ENCODE data around the gene PATZ1. TPM values are rescaled to one million over a fixed set of nuclear protein-coding genes. Genes with fewer than 3 reads are reported as not detected.

The PATZ1 gene
- total and polyA plus RNA-seq, 2 experiments from 2014 or later, result 1.3 to 9.6 TPM

DNA sequence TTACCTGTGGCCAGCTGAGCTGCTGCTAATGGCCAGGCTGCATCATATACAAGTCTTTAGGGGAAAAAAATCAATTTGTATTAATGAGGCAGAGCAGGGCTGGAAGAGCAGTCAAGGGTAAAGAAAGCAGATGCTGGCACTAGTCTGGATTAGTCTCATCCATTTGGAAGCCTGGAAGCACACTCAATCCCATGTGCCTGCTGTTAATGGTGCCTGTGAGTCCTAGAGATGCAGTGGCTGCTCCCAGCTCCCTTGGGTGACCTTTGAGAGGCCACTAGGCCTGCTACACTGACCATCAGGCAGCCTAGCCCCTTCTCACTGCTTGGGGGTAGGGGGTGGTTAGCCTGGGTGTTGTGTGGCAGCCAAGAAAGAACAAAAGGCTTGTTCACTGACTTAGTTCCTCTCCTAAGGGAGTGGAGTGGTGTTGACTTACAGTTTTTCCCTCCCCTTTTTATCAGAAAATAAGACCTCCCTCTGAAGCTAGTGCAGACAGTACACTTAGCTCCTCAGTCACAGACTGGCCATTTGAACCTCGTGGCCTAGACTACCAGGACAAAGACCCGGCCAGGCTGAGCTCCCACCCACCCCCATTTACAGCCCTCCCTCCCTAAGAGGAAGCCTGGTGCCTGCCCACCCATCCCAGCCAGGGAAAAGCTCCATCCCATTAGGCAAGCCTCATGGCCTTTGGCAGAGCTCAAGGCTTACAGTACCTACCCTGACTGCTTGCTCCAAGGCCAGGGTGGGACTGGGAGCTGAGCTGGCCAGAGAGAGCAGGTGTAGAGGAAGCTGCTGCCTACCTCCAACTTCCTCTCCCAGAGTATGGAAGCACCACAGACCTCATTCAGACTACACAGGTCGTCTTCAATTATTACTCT lies 61.6 kb downstream of the PATZ1 start:
- no peaks in the 10 kb centered on the region for H3K27me3 ChIP-seq (replicated peaks; ENCODE audit: insufficient read depth)
- in situ Hi-C loops (cut with MboI), result no loop called here
- peaks cover 4% of the 10 kb centered on the region for H3F3A ChIP-seq (ENCODE audit: insufficient read depth)
- H3K4me2 ChIP-seq (ENCODE audit: unreplicated experiment), result no peak overlapping the region
- no peak for DNase-seq
- no peaks in the 10 kb centered on the region for H3K79me2 ChIP-seq (ENCODE audit: insufficient read depth)
- TF ChIP-seq EZH2 (IDR thresholded peaks at IDR 0.05; ENCODE audit: insufficient read depth, poor library complexity, severe bottlenecking) (no peak), EZH2phosphoT487 (IDR thresholded peaks at IDR 0.05; ENCODE audit: insufficient read depth, low read depth) (no peak)
- no peaks in the 10 kb centered on the region for H3K9me3 ChIP-seq (ENCODE audit: low read depth)
- WGBS, 2 experiments (ENCODE audit: low coverage in 1 of 2, low lambda C conversion rate in 2 of 2, missing lambda C conversion rate in 2 of 2), result 46 to 54% methylated on average over 1 to 3 of the region's 3 CpGs
- H2AFZ ChIP-seq, result no peak overlapping the region
- no peak overlapping the region for H3K27ac ChIP-seq
- H4K20me1 ChIP-seq (ENCODE audit: insufficient read depth), result no peaks in the 10 kb centered on the region
- no peak overlapping the region for H3K4me3 ChIP-seq
- no peaks in the 10 kb centered on the region for H3K9me2 ChIP-seq (ENCODE audit: insufficient read depth)
- H3K36me3 ChIP-seq (ENCODE audit: low read depth), result no peaks in the 10 kb centered on the region
- H3K9ac ChIP-seq, result no peak overlapping the region
- no peaks in the 10 kb centered on the region for H3K4me1 ChIP-seq (ENCODE audit: insufficient read depth)

DNA sequence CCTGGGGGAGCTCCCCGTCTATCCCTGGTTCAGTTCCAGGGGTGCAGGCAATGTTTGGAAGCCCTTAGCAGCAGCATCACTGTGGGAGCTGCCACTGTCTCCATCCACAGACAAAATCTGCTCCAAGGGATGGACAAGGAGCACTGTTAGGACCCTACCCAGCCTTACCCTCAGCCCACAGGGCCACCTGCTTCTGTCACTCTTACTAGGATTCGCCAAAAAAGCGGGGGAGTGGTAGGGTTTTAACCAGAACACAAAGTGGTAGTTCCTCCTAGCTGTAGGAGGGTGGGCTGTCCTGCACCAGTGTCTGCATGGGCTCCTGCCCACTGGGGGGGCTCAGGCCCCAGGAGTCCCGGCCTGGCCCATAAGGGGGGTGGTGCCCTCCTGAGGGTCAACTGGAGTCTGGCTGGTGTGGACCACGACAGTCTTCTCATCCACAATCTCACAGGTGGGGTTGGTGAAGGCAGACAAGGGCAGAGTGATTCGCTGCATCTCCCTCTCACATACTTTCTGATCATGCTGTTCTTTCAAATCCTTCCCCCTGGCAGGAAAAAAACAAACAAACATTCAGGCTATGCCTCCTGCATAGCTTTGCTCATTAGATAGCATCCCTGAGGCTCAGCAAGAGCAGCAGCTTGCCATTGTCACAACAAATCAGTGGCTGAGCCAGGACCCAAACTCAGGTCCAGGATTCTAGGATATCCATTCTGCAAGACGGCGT lies 63.2 kb downstream of the PATZ1 start:
- H3K4me2 ChIP-seq (ENCODE audit: unreplicated experiment), result no peak overlapping the region
- H3K27ac ChIP-seq, result no peak overlapping the region
- TF ChIP-seq EZH2 (IDR thresholded peaks at IDR 0.05; ENCODE audit: insufficient read depth, poor library complexity, severe bottlenecking) (no peak), EZH2phosphoT487 (IDR thresholded peaks at IDR 0.05; ENCODE audit: insufficient read depth, low read depth) (no peak)
- H3K9ac ChIP-seq, result no peak overlapping the region
- H3F3A ChIP-seq (ENCODE audit: insufficient read depth), result peaks cover 4% of the 10 kb centered on the region
- no peaks in the 10 kb centered on the region for H3K9me2 ChIP-seq (ENCODE audit: insufficient read depth)
- no peak overlapping the region for H2AFZ ChIP-seq
- no peaks in the 10 kb centered on the region for H3K4me1 ChIP-seq (ENCODE audit: insufficient read depth)
- H3K4me3 ChIP-seq, result no peak overlapping the region
- no peaks in the 10 kb centered on the region for H3K9me3 ChIP-seq (ENCODE audit: low read depth)
- in situ Hi-C loops (cut with MboI), result no loop called here
- DNase-seq, result no peak
- no peaks in the 10 kb centered on the region for H3K36me3 ChIP-seq (ENCODE audit: low read depth)
- H4K20me1 ChIP-seq (ENCODE audit: insufficient read depth), result no peaks in the 10 kb centered on the region
- no peaks in the 10 kb centered on the region for H3K27me3 ChIP-seq (replicated peaks; ENCODE audit: insufficient read depth)
- no peaks in the 10 kb centered on the region for H3K79me2 ChIP-seq (ENCODE audit: insufficient read depth)
- 79% methylated on average over 8 of the region's 8 CpGs for WGBS, 2 experiments (ENCODE audit: low coverage in 1 of 2, low lambda C conversion rate in 2 of 2, missing lambda C conversion rate in 2 of 2)

DNA sequence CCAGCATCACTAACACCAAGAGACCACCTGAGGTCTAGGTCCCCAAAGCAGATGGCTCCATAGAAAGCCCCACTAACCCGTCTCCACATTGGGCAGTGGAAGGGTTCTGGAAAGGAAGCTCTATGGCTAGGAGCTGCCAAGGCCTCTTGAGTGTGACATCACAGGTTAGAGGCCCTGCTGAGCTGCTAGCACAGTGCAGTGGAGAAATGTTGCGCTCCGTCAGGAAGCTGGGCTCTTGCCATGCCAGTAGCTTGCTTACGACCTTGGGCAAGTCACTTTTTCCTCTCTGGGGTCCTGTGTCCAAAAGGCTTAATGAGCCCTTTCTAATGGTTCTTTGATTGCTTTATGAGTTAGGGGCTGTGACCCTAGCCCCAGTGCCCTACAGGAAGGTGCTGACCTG lies 64.4 kb downstream of the PATZ1 start:
- Histone ChIP-seq H3K4me2 (ENCODE audit: unreplicated experiment) (no peak overlapping the region), H3K27me3 (replicated peaks; ENCODE audit: insufficient read depth) (no peaks in the 10 kb centered on the region), H3K79me2 (ENCODE audit: insufficient read depth) (no peaks in the 10 kb centered on the region), H3K9ac (no peak overlapping the region), H3K9me2 (ENCODE audit: insufficient read depth) (no peaks in the 10 kb centered on the region), H3K9me3 (ENCODE audit: low read depth) (no peaks in the 10 kb centered on the region), H4K20me1 (ENCODE audit: insufficient read depth) (no peaks in the 10 kb centered on the region), H3F3A (ENCODE audit: insufficient read depth) (peaks cover 4% of the 10 kb centered on the region), H3K4me3 (no peak overlapping the region), H2AFZ (no peak overlapping the region), H3K36me3 (ENCODE audit: low read depth) (no peaks in the 10 kb centered on the region; the same call in 1 of the 2 replicates), H3K27ac (no peak overlapping the region), H3K4me1 (ENCODE audit: insufficient read depth) (no peaks in the 10 kb centered on the region)
- DNase-seq, result no peak
- WGBS, 2 experiments (ENCODE audit: low coverage in 1 of 2, low lambda C conversion rate in 2 of 2, missing lambda C conversion rate in 2 of 2), result 72 to 73% methylated on average over 4 of the region's 4 CpGs
- in situ Hi-C loops (cut with MboI), result no loop called here
- TF ChIP-seq EZH2 (IDR thresholded peaks at IDR 0.05; ENCODE audit: insufficient read depth, poor library complexity, severe bottlenecking), result no peak
- no peak for TF ChIP-seq EZH2phosphoT487 (IDR thresholded peaks at IDR 0.05; ENCODE audit: insufficient read depth, low read depth)

DNA sequence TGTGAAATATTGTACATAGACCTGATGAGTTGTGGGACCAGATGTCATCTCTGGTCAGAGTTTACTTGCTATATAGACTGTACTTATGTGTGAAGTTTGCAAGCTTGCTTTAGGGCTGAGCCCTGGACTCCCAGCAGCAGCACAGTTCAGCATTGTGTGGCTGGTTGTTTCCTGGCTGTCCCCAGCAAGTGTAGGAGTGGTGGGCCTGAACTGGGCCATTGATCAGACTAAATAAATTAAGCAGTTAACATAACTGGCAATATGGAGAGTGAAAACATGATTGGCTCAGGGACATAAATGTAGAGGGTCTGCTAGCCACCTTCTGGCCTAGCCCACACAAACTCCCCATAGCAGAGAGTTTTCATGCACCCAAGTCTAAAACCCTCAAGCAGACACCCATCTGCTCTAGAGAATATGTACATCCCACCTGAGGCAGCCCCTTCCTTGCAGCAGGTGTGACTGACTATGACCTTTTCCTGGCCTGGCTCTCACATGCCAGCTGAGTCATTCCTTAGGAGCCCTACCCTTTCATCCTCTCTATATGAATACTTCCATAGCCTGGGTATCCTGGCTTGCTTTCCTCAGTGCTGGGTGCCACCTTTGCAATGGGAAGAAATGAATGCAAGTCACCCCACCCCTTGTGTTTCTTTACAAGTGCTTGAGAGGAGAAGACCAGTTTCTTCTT lies 66.2 kb downstream of the PATZ1 start:
- Histone ChIP-seq H3K4me3 (no peak overlapping the region), H3K9me2 (ENCODE audit: insufficient read depth) (no peaks in the 10 kb centered on the region), H3F3A (ENCODE audit: insufficient read depth) (peaks cover 4% of the 10 kb centered on the region; the same call in 1 of the 2 replicates), H4K20me1 (ENCODE audit: insufficient read depth) (no peaks in the 10 kb centered on the region; the same call in 1 of the 2 replicates), H2AFZ (no peak overlapping the region), H3K4me2 (ENCODE audit: unreplicated experiment) (no peak overlapping the region), H3K4me1 (ENCODE audit: insufficient read depth) (no peaks in the 10 kb centered on the region), H3K27ac (no peak overlapping the region), H3K79me2 (ENCODE audit: insufficient read depth) (no peaks in the 10 kb centered on the region), H3K27me3 (replicated peaks; ENCODE audit: insufficient read depth) (no peaks in the 10 kb centered on the region), H3K9ac (no peak overlapping the region), H3K36me3 (ENCODE audit: low read depth) (peaks cover 5% of the 10 kb centered on the region; the same call in 1 of the 2 replicates), H3K9me3 (ENCODE audit: low read depth) (no peaks in the 10 kb centered on the region)
- in situ Hi-C loops (cut with MboI), result no loop called here
- no peak for DNase-seq
- TF ChIP-seq EZH2phosphoT487 (IDR thresholded peaks at IDR 0.05; ENCODE audit: insufficient read depth, low read depth), result no peak
- TF ChIP-seq EZH2 (IDR thresholded peaks at IDR 0.05; ENCODE audit: insufficient read depth, poor library complexity, severe bottlenecking), result no peak
